Sigmoid colon (tissue), 7 donors: ENCODE measurements around the gene SLC16A11. TPM values are rescaled to one million over a fixed set of nuclear protein-coding genes. Genes with fewer than 3 reads are reported as not detected.
A peak's percentile ranks its signal among the peaks of the same experiment; 100 is the strongest.

Experiments used
- DNase-seq: peaks from one replicate; pipeline ENCODE4 v3.0.0-alpha.2; 2019
- H3K27ac ChIP-seq, 4 donors: fragments of 200-600 bp; sonication (generic); one replicate each; pipeline ENCODE4 v1.5.1; 2016 to 2019; ENCODE audit warnings: mild to moderate bottlenecking in 1 of 4
- H3K27me3 ChIP-seq, 3 donors: fragments of 200-600 bp; sonication (generic); one replicate each; pipeline ENCODE4 v1.5.1; 2019; ENCODE audit warnings: mild to moderate bottlenecking in 1 of 3
- H3K36me3 ChIP-seq, 4 donors: fragments of 200-600 bp; sonication (generic); one replicate each; pipeline ENCODE4 v1.5.1; 2016 to 2019
- H3K4me1 ChIP-seq, 4 donors: fragments of 200-600 bp; sonication (generic); one replicate each; pipeline ENCODE4 v1.5.1; 2017 to 2019
- H3K4me3 ChIP-seq, 4 donors: fragments of 200-600 bp; sonication (generic); one replicate each; pipeline ENCODE4 v1.5.1; 2017 to 2019; ENCODE audit warnings: mild to moderate bottlenecking in 2 of 4, moderate library complexity in 1 of 4
- H3K9me3 ChIP-seq, 4 donors: fragments of 200-600 bp in 3 of 4; sonication (generic) in 3 of 4; one replicate each; pipeline versions ENCODE4 v1.5.1 to v1.6.1; 2013 to 2019
- EP300 ChIP-seq, 4 donors: sonication (generic); formaldehyde crosslinking; IDR thresholded peaks; one replicate each; pipeline ENCODE4 v1.6.1; 2017; ENCODE audit warnings: antibody characterized with exemption in 4 of 4
- POLR2A ChIP-seq, 2 donors: fragments of 450-650 bp; IDR thresholded peaks; one replicate each; pipeline ENCODE4 v1.6.1; 2016; ENCODE audit warnings: antibody characterized with exemption in 2 of 2, mild to moderate bottlenecking in 2 of 2, moderate library complexity in 2 of 2
- POLR2AphosphoS5 ChIP-seq, 4 donors: sonication (generic); formaldehyde crosslinking; IDR thresholded peaks; one replicate each; pipeline ENCODE4 v1.6.1; 2017; ENCODE audit warnings: antibody characterized with exemption in 4 of 4
- WGBS, 2 donors: extraction: QIAGEN DNeasy Blood & Tissue Kit; methylation state at CpG; one replicate each; pipeline ENCODE4 v1.1.7; 2013; 5-methylcytosine and 5-hydroxymethylcytosine counted together
- intact Hi-C: fragments of 100-400 bp; cut with DNase I; formaldehyde crosslinking; loops from one replicate; pipeline ENCODE4 v1.15.1; 2023
- polyA plus RNA-seq, 3 donors: library from polyadenylated mRNA; stranded (reverse); fragments of 200-250 nt; gene quantifications; one replicate each; pipeline ENCODE4 v1.2.3, GENCODE V29; 2013
- total RNA-seq, 4 donors: library from RNA; depleted of rRNA; stranded (reverse); fragments of >200 nt; gene quantifications; one replicate each; pipeline ENCODE4 v1.1.0, GENCODE V29; 2016
- TF ChIP-seq, protein P1 (sequence below), 4 experiments: fragments of 450-650 bp in 3 of 4; fragments of 200-600 bp in 1 of 4; IDR thresholded peaks; one replicate each; pipeline ENCODE4 v1.5.1; 2016 to 2019; ENCODE audit warnings: antibody characterized with exemption in 4 of 4, mild to moderate bottlenecking in 3 of 4, moderate library complexity in 2 of 4
- donor health status: healthy with polysubstance abuse.
- donor health status: Bipolar disorder and iron deficiency.
- donor health status: healthy.

Gene SLC16A11
- total and polyA plus RNA-seq, 7 donors, result 0.33 to 2.4 (median 0.45) TPM; not detected in 3

GRCh38 chr17:7081341-7082062 lies 37.6 kb upstream of the SLC16A11 start:
- Histone ChIP-seq H3K4me1 (no peaks in the 10 kb centered on the region), H3K9me3 (no peaks in the 10 kb centered on the region), H3K36me3 (no peaks in the 10 kb centered on the region), H3K27ac (no peak overlapping the region), H3K4me3 (no peak overlapping the region), H3K27me3 (peaks cover 0 to 4% (median 0%) of the 10 kb centered on the region in 3 donors)
- WGBS, 2 donors, result 81 to 84% methylated on average over 16 of the region's 16 CpGs
- intact Hi-C loops, result no loop called here
- TF ChIP-seq EP300 (IDR thresholded peaks at IDR 0.05) (no peak), POLR2A (IDR thresholded peaks at IDR 0.05) (no peak), POLR2AphosphoS5 (IDR thresholded peaks at IDR 0.05) (no peak)
- TF ChIP-seq, protein P1, sequence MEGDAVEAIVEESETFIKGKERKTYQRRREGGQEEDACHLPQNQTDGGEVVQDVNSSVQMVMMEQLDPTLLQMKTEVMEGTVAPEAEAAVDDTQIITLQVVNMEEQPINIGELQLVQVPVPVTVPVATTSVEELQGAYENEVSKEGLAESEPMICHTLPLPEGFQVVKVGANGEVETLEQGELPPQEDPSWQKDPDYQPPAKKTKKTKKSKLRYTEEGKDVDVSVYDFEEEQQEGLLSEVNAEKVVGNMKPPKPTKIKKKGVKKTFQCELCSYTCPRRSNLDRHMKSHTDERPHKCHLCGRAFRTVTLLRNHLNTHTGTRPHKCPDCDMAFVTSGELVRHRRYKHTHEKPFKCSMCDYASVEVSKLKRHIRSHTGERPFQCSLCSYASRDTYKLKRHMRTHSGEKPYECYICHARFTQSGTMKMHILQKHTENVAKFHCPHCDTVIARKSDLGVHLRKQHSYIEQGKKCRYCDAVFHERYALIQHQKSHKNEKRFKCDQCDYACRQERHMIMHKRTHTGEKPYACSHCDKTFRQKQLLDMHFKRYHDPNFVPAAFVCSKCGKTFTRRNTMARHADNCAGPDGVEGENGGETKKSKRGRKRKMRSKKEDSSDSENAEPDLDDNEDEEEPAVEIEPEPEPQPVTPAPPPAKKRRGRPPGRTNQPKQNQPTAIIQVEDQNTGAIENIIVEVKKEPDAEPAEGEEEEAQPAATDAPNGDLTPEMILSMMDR (IDR thresholded peaks at IDR 0.05), result no peak
- DNase-seq, result no peak

GRCh38 chr17:7080456-7081041 lies 36.7 kb upstream of the SLC16A11 start:
- Histone ChIP-seq H3K27ac (peak overlapping the region in 2 of 4 donors; percentile 20 to 27), H3K27me3 (no peaks in the 10 kb centered on the region), H3K36me3 (no peaks in the 10 kb centered on the region), H3K9me3 (no peaks in the 10 kb centered on the region), H3K4me3 (no peak overlapping the region), H3K4me1 (no peaks in the 10 kb centered on the region)
- intact Hi-C loops, result no loop called here
- 67 to 78% methylated on average over 10 of the region's 10 CpGs for WGBS, 2 donors
- TF ChIP-seq, protein P1 (IDR thresholded peaks at IDR 0.05), result no peak
- TF ChIP-seq EP300 (IDR thresholded peaks at IDR 0.05) (no peak), POLR2AphosphoS5 (IDR thresholded peaks at IDR 0.05) (no peak), POLR2A (IDR thresholded peaks at IDR 0.05) (no peak)
- DNase-seq, result no peak

- no peak for TF ChIP-seq POLR2AphosphoS5 (IDR thresholded peaks at IDR 0.05)
- TF ChIP-seq, protein P1 (IDR thresholded peaks at IDR 0.05), result no peak
- no peak for TF ChIP-seq EP300 (IDR thresholded peaks at IDR 0.05)
- no peak for TF ChIP-seq POLR2A (IDR thresholded peaks at IDR 0.05)
- 66 to 67% methylated on average over 15 of the region's 15 CpGs for WGBS, 2 donors
- intact Hi-C loops, result no loop called here
- Histone ChIP-seq H3K27me3 (no peaks in the 10 kb centered on the region), H3K4me1 (no peaks in the 10 kb centered on the region), H3K4me3 (peak within 1 kb of the TSS in 1 of 4 donors; percentile 13), H3K36me3 (no peaks in the 10 kb centered on the region), H3K27ac (peak within 1 kb of the TSS in 2 of 4 donors; percentile 20 to 27), H3K9me3 (no peaks in the 10 kb centered on the region)
- no peak for DNase-seq
These were observed 35.9 kb upstream of the SLC16A11 start, which contains the start of gene CLEC10A for GRCh38 chr17:7079581-7080455. Gene CLEC10A (minus strand): TSS chr17:7080251. CDS start chr17:7078812, 1,439 bp downstream.

DNA sequence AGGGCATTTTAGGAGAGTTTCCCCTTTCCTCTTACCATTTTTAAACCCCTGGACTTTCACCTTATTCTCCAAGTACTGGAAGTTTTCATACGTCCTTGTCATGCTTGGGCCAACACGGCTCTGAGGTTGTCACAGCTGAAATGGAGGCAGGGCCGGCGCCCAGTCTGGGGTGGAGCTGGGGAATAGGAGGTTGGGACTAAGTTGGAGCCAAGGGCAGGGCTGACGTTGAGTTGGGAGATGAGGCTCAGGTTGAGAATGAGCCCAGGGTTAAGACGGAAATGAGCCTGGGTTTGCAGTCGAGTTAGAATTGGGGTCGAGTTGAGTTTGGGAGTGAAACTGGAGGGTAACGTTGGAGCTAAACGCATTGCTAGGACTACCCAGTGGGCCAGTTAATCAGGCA lies 34.8 kb upstream of the SLC16A11 start:
- WGBS, 2 donors, result 79 to 89% methylated on average over 10 of the region's 10 CpGs
- Histone ChIP-seq H3K4me3 (peak overlapping the region in 1 of 4 donors; percentile 1), H3K36me3 (no peaks in the 10 kb centered on the region), H3K27ac (no peak overlapping the region), H3K4me1 (no peaks in the 10 kb centered on the region), H3K9me3 (no peaks in the 10 kb centered on the region), H3K27me3 (no peaks in the 10 kb centered on the region)
- no peak for DNase-seq
- TF ChIP-seq, protein P1 (IDR thresholded peaks at IDR 0.05), result no peak
- TF ChIP-seq POLR2AphosphoS5 (IDR thresholded peaks at IDR 0.05) (no peak), EP300 (IDR thresholded peaks at IDR 0.05) (no peak), POLR2A (IDR thresholded peaks at IDR 0.05) (no peak)
- intact Hi-C loops, result no loop called here
